Effector memory CD4-positive, alpha-beta T cell (primary cell): ENCODE measurements around the gene OXSR1.

Experiments
- DNase-seq, 3 donors: peaks; one replicate each; pipeline ENCODE4 v3.0.0-alpha.2; 2020
- H3K27ac ChIP-seq: 2 replicates; pipeline ENCODE4 v1.7.0; 2013; ENCODE audit warnings: mild to moderate bottlenecking, low read length, moderate library complexity; ENCODE audit not compliant: insufficient read depth, poor library complexity, severe bottlenecking
- H3K27me3 ChIP-seq: replicated peaks from 2 replicates; pipeline ENCODE4 v1.7.0; 2013; ENCODE audit warnings: mild to moderate bottlenecking, low read length; ENCODE audit not compliant: insufficient read depth, control insufficient read depth, poor library complexity, severe bottlenecking
- H3K36me3 ChIP-seq: 2 replicates; pipeline ENCODE4 v1.7.0; 2013; ENCODE audit warnings: mild to moderate bottlenecking, low read length, moderate library complexity; ENCODE audit not compliant: control insufficient read depth, insufficient read depth
- H3K4me1 ChIP-seq: 2 replicates; pipeline ENCODE4 v1.7.0; 2013; ENCODE audit warnings: low read length, mild to moderate bottlenecking; ENCODE audit not compliant: control insufficient read depth, insufficient read depth, poor library complexity, severe bottlenecking
- H3K4me3 ChIP-seq: 2 replicates; pipeline ENCODE4 v1.7.0; 2013; ENCODE audit warnings: low read length, low read depth, mild to moderate bottlenecking; ENCODE audit not compliant: insufficient read depth, poor library complexity, severe bottlenecking
- H3K9me3 ChIP-seq: 2 replicates; pipeline ENCODE4 v1.7.0; 2013; ENCODE audit warnings: mild to moderate bottlenecking, low read length, moderate library complexity; ENCODE audit not compliant: control insufficient read depth

The OXSR1 gene

DNA sequence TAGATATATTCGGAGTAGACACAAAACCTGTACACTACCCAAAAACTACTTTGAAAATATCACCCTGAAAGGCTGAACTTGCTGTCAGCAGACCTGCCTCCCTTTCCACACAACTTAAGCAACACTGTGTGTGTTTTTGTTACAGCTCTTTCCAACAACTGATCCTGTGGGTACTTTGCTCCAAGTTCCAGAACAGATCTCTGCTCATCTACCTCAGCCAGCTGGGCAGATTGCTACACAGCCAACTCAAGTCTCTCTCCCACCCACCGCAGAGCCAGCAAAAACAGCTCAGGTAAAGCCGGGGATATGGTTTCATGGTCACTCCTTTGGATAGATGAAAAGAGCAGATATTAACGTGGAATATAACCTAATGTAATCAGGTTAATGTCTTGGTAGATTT is 80.6 kb downstream of the OXSR1 start:
- H3K36me3 ChIP-seq: peaks cover 31% of the 10 kb centered on the region
- DNase-seq: no peak
- no peaks in the 10 kb centered on the region for H3K27me3 ChIP-seq
- no peak overlapping the region for H3K4me3 ChIP-seq
- H3K27ac ChIP-seq: no peak overlapping the region
- H3K4me1 ChIP-seq: no peaks in the 10 kb centered on the region
- H3K9me3 ChIP-seq: no peaks in the 10 kb centered on the region

DNA sequence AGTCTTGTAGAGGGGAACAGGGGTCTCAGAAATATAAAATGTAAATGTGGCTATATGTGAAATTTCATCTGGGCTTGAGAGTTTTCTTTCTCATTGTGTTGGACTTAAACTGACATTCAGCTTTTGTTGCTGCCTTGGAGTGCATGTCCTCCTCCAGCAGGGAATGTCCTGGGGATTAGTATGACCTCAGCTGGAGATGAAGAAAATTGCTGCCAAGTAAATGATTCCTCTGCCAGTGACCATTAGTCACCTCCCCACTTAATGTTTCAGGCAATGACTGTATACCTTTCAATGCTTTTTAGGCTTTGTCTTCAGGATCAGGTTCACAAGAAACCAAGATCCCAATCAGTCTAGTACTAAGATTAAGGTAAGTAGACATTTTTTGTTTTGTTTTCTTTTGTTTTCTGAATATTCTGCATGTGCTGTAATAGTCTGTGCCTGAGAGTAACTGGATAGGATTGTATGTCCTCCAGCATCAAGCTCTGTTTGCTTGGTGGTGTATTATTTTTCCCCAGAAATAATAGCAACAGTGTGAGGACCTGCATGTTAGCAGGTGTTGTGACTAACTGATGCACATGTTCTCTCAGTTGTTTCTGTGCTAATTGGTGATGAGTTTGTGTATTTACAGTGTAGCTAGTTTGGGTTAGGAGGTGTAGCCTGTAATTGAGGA is 82.2 kb downstream of the OXSR1 start:
- Histone ChIP-seq H3K36me3 (peaks cover 44% of the 10 kb centered on the region), H3K9me3 (no peaks in the 10 kb centered on the region), H3K27ac (no peak overlapping the region), H3K4me3 (no peak overlapping the region), H3K27me3 (no peaks in the 10 kb centered on the region), H3K4me1 (no peaks in the 10 kb centered on the region)
- no peak for DNase-seq

DNA sequence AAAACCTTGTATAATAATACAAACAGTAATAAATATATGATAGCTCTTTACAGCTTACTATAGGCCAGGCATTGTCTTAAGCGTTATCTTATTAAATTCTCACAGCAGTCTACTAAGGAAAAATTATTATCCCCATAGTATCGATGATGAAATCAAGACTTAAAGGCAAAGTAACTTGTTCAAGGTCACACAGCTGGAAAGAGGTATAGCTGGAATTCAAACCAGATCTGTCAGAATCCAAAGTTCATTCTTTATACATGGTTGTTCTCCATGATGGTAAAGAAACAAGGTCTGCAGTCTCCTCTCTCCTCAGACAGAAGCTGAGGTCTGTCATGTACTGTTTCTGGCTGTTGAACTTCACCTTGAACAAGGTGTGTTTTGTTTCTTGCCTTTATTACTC is 84.9 kb downstream of the OXSR1 start:
- peaks cover 62% of the 10 kb centered on the region for H3K36me3 ChIP-seq
- H3K27ac ChIP-seq: no peak overlapping the region
- no peak overlapping the region for H3K4me3 ChIP-seq
- no peaks in the 10 kb centered on the region for H3K4me1 ChIP-seq
- H3K9me3 ChIP-seq: no peaks in the 10 kb centered on the region
- no peak for DNase-seq
- H3K27me3 ChIP-seq: no peaks in the 10 kb centered on the region

DNA sequence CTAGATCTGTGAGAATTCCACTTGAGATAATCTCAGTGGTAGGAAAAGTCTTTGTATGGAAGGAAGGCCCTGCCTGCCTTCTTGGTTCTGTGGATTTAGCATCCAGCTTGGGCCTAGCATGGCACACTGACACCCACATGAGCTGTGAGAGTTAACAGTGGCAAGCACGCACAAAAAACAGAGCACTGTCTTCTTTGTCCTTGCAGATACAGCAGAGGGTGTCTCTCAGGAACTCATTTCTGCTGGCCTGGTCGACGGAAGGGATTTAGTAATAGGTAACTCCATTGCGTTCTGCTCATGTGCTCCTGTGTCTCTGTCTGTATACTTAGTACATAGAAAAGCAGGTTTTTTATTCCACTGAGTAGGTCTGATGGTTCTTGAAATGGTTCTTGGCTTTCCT is 85.9 kb downstream of the OXSR1 start:
- no peak for DNase-seq
- no peak overlapping the region for H3K4me3 ChIP-seq
- H3K27ac ChIP-seq: no peak overlapping the region
- H3K27me3 ChIP-seq: no peaks in the 10 kb centered on the region
- H3K36me3 ChIP-seq: peaks cover 62% of the 10 kb centered on the region
- H3K9me3 ChIP-seq: no peaks in the 10 kb centered on the region
- no peaks in the 10 kb centered on the region for H3K4me1 ChIP-seq

DNA sequence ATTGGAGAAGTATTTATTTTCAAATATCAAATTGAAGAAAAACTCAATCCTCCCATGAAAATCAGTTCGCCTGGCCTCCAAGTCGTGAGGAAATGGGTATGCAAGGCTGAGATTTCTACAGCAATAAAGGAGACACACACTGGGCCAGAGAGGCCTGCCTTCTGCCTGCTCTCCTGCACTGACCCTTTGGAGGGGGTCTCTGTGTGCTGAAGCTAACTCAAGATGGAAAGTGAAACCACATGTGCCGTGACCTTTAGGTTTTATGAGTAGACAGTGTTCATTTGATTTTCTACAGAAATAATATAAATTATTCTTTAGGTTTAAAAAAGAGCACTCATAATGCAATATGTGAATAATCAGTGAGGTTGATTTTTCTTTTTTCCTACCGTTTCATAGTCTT is 88.4 kb downstream of the OXSR1 start:
- H3K4me1 ChIP-seq: no peaks in the 10 kb centered on the region
- peaks cover 46% of the 10 kb centered on the region for H3K36me3 ChIP-seq
- H3K9me3 ChIP-seq: no peaks in the 10 kb centered on the region
- no peak overlapping the region for H3K27ac ChIP-seq
- no peak overlapping the region for H3K4me3 ChIP-seq
- DNase-seq: no peak
- H3K27me3 ChIP-seq: no peaks in the 10 kb centered on the region

DNA sequence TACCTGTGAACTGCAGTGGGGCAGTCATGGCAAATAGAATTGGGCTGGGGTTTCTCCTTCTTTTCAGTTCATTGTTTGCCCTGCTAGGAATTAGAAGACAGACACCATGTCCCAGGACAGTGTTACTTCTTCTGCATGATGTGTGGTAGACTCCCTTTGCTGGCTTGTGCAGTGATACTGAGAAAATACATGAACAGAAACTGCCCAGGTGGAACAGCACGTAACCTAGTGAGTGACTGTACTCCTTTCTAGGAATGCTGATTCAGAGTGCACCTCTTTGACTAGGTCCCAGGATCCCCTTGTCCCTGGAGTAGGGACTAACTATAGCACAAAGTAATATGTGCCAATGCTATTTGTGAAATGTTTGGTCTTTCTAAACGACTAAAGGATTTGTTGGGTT is 89.5 kb downstream of the OXSR1 start:
- Histone ChIP-seq H3K36me3 (peaks cover 38% of the 10 kb centered on the region), H3K4me1 (no peaks in the 10 kb centered on the region), H3K27ac (no peak overlapping the region), H3K4me3 (no peak overlapping the region), H3K9me3 (no peaks in the 10 kb centered on the region), H3K27me3 (no peaks in the 10 kb centered on the region)
- DNase-seq: no peak

DNA sequence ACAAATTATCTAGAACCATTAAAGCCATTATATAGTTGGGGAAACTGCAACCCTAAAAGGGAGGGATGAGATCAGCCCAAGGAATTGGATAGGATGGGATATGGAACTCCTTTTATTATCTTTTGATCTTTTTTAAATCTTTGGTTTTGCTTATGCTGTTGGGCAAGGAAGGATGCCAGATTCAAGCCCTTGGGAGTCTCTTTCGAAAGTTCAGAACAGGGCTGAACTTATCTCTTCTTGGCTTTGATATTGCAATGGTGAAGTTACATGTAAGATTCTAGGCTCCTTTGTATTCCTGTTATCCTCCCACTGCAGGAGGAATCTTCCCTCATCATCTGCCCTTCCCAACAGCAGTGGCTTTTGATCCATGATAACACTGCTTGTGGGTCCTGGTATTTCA is 90.3 kb downstream of the OXSR1 start:
- H3K36me3 ChIP-seq: peaks cover 33% of the 10 kb centered on the region
- no peak for DNase-seq
- no peak overlapping the region for H3K4me3 ChIP-seq
- no peaks in the 10 kb centered on the region for H3K4me1 ChIP-seq
- no peaks in the 10 kb centered on the region for H3K27me3 ChIP-seq
- H3K9me3 ChIP-seq: no peaks in the 10 kb centered on the region
- H3K27ac ChIP-seq: no peak overlapping the region

DNA sequence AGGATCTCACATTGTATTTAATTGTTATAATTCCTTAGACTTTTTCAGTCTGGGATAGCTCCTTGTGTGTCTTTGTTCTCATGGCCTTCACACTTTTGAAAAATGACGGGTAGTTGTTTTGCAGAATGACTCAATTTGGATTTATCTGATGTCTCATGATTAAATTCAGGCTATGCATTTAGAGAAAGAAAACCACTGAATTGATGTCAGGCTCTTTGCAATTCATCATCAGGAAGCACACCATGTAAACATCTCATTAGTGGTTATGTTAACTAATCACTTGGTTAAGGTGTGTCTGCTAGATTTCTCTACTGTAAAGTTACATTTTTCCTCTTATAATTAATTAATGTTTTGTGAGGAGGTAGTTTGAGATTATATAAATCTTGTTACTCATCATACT is 92.2 kb downstream of the OXSR1 start:
- Histone ChIP-seq H3K4me1 (no peaks in the 10 kb centered on the region), H3K9me3 (no peaks in the 10 kb centered on the region), H3K27me3 (no peaks in the 10 kb centered on the region), H3K36me3 (peaks cover 20% of the 10 kb centered on the region), H3K27ac (no peak overlapping the region), H3K4me3 (no peak overlapping the region)
- no peak for DNase-seq

DNA sequence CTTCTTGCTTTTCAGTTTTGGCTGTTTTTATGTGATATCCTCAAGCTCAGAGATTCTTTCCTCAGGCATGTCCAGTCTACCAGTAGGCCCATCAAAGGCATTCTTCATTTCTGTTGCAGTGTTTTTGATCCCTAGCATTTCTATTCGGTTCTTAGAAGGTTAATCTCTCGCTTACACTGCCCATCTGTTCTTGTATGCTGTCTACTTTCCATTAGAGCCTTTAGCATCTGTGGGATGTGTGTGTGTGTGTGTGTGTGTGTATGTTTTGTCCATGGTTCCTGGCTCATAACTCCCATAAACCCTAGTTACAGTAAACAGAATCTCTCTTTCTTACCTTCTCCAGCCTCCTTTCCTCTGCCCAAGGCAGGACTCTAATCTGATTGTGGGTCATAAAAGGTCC is 95.1 kb downstream of the OXSR1 start:
- Histone ChIP-seq H3K9me3 (no peaks in the 10 kb centered on the region), H3K4me3 (no peak overlapping the region), H3K27ac (no peak overlapping the region), H3K36me3 (no peaks in the 10 kb centered on the region), H3K27me3 (no peaks in the 10 kb centered on the region), H3K4me1 (no peaks in the 10 kb centered on the region)
- DNase-seq: no peak

DNA sequence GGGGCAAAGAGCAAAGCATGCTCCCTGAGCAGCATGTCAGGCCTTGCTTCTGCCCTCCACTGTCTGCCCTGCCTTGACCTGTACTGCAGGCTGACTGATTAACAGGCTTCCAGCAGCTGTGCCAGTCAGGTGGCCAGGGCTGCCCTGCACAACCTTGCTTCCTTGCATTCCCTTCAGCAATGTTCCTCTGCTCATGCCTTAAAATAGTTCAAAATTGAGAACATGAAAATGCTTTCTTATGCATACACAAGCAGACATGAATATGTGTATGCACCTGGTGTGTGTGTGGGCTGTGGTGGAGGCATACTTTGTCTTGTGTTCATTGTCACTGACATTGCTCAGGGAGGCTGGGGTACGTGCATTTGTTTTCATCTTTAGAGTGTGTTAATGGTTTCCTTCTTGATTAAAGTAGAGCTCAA is 99.0 kb downstream of the OXSR1 start:
- Histone ChIP-seq H3K9me3 (no peaks in the 10 kb centered on the region), H3K4me3 (no peak overlapping the region), H3K27me3 (no peaks in the 10 kb centered on the region), H3K27ac (no peak overlapping the region), H3K36me3 (no peaks in the 10 kb centered on the region), H3K4me1 (no peaks in the 10 kb centered on the region)
- no peak for DNase-seq
